Uterus (tissue), 2 donors: Measurements from ENCODE around the gene TUNAR.

Source experiments
- CTCF ChIP-seq, 4 experiments: fragments of 200-600 bp in 2 of 4; fragments of 450-650 bp in 2 of 4; sonication (generic) in 2 of 4; IDR thresholded peaks; one replicate each; pipeline ENCODE4 v1.5.1; 2016 to 2019; ENCODE audit warnings: antibody characterized with exemption in 4 of 4, mild to moderate bottlenecking in 2 of 4, moderate library complexity in 1 of 4
- POLR2A ChIP-seq, 2 donors: fragments of 450-650 bp; IDR thresholded peaks; one replicate each; pipeline ENCODE4 v1.6.1; 2016; ENCODE audit warnings: antibody characterized with exemption in 2 of 2, mild to moderate bottlenecking in 1 of 2, moderate library complexity in 1 of 2

- TF ChIP-seq CTCF (IDR thresholded peaks at IDR 0.05) = no peak
- TF ChIP-seq POLR2A (IDR thresholded peaks at IDR 0.05) = no peak
These were observed 30.0 kb downstream of the TUNAR start for GRCh38 chr14:95906591-95906990.
